Measurements from ENCODE around the gene UTS2B.

UTS2B gene

DNA sequence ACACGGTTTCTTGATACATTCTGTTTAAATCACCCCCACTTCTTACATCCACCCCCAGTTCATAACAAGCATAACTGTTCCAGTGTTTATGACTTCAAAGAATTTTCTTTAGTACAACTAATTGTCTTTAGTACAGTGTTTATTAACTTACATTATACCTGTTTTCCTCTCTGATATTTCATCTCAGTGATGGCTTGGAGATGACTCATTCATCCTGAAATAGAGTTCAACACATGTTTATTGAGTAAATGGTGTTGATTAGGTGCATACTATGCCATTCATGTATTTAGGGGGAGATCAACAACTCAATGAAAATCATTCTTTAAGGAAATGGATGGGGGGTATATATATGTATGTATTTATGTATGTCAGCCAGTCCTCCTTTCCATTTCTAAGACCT, 21.7 kb upstream of the UTS2B start:
- no peak for DNase-seq (ENCODE audit: low read depth in 2 of 2)

DNA sequence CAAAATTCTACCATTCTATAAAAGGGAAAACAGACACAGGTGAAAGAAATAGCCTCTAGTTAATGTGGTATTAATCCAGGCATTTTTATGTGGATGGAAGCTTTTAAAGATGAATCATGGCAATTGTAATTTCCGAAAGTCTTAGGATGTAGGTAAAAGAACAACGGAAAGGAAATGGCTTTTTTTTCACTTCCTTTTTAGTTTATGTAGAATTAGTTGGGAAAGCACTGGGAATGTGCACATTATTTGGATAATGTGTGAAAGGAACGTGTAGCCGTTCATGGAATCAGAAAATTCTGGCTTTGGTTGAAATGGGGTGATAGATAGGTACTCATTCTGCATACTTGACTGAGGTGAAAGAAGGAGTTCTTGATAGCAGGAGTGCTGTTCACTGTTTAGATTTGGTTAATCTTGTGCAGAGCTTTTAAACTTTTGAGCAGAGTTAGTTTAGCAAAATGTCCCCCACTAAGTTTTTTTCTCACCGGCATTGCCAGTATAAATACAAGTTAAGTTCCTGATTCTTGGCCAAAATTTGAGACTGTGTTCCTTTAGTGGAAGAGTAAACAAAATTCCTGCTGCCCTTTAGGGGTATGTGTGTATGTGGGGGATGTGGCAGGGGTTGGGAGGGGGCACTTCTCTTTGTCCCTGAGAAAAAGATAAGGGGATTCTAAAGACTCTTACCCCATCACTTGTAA, 20.2 kb upstream of the UTS2B start:
- no peak for DNase-seq (ENCODE audit: low read depth in 2 of 2)

DNA sequence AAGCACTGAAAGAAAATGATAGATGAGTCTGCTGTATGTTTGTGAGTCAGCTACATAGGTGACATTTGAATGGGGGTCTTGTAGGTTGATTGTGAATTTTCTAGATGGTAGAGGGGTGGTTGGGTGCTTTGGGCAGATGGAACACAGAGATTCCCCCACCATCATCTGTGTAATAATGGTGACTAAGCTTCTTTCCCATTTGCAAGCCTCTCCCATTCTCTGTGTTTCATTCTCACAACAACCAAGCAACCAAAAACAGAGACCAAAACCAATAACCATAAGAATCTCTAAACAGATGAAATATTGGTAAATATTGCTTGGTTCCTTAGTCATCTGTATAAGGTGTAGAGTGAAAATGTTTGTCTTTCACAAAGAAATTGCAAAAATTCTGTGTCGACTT, 17.8 kb upstream of the UTS2B start:
- no peak for DNase-seq (ENCODE audit: low read depth in 2 of 2)

DNA sequence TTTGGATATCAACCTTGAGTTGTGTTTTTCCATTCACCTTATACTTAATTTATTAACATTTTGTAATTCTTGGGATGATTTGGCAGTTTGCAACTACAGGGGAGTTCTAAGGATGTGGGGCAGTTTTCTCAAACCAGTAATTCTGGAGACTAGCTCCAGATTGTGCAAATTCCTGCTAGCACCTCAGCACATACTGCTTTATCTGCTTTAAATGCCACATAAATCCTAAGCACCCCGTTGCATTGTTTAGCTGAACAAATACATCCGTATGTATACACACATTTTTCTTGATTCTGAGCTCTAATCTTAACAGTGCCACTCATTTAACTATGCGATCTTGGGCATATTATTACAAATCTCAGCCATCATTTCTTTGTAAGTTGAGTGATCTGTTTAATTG, 16.9 kb upstream of the UTS2B start:
- no peak for DNase-seq (ENCODE audit: low read depth in 2 of 2)

DNA sequence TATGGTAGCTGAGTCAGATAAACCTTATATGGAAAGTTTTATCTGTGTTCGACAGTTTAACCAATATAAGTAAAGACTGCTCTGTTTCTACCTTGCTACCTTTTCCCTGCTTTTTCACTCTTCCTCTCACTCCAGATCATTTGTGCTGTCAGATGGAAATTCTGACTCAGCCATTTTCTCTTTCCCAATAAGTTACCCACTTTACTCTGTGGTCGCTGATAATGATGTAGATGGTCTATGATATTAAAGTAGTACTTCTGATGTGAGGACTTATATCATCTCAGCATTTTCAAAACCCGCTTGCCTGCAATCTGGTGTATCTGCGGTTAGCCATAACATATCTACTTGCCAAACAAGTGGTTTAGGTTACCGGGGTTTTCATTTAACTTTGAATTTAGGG, 15.0 kb upstream of the UTS2B start:
- DNase-seq (ENCODE audit: low read depth in 2 of 2), result no peak

DNA sequence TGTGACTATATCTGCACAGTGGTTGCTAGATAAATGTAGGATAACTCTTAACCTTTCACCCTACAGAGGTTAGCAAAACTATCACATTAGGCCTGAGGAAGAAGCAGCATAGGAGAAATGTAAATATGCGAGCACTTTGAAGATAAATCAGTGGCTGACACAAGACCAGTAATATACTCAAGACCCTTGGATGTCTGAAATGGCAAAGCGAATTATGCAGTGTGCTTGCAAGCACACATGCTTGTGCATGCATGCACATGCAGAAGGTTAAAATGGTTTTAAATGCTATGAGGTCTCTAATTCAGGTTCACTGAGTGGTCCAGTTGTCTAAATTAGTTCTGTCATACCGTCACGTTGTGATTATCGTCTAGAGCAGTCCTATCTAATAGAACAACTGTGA, 13.6 kb upstream of the UTS2B start:
- no peak for DNase-seq (ENCODE audit: low read depth in 2 of 2)

DNA sequence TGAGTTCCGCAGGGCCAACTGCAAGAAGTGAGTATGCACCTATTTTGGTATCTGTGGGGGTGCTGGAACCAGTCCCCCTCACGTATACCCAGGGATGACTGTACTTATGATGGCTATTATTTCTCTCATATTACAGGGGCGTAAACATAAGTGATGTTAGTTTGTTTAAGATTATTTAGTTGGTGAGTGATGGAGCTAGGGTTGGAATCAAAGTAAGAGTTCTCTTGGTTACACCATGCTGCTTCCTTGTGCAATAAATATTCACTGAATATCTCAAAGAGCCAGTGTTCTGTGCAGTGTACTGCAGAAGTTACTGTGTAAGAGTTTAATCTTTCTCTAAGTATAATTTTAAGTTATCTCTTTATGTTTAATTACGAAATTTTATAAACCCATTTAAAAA, 12.8 kb upstream of the UTS2B start:
- no peak for DNase-seq (ENCODE audit: low read depth in 2 of 2)

DNA sequence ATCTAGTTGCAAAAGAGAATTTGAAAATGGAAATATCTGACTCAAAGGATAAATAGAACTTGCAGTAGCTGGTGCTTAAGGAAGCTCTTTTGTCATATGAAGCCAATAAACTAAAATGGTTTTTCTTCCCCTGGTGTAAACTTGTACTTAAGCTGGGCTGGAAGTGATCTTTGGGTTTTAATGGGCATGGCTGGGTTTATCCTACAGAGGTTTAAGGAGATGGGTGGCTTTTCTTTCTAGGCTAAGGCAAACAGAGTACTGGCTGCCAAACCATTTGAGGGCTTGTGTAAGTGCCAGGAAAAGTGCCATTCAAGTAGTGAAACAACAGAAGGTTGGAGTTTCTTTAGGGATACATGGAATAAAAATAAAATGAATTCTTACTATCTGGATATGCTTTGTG, 12.1 kb upstream of the UTS2B start:
- DNase-seq (ENCODE audit: low read depth in 2 of 2), result no peak

DNA sequence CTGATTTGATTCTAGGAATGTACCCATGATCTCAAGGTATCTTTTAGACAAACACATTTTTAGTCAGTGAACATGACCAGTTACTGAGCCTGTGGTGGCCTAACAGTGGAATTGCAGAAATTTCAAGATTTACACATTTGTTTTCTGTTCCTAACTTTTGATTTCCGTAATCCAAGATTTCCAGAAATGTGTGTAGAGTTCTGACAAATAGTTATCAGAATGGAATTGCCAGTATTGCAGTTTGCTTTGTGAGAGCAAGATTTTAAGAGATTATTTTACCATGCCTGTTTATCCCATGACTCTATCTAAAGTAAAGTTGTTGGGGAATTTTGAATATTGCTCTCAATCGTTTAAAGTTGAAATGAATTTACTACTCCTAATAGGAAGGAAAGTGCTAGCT, 11.7 kb upstream of the UTS2B start:
- no peak for DNase-seq (ENCODE audit: low read depth in 2 of 2)

DNA sequence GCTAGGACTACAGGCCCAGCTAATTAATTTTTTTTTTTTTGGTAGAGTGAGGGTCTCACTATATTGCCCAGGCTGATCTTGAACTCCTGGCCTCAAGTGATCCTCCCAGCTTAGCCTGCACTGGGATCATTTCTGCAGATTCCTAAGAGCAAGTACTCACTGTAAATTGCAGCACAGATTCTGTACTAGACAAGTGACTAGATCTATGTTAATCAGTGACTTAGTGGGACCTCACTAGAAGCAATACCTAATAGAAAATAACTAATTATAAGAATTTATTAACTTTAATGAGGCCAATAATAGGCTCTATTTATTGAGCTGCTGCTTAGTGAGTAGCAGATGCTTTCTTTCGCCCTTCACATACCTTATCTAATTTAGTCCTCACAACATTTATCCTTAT, 10.6 kb upstream of the UTS2B start:
- no peak for DNase-seq (ENCODE audit: low read depth in 2 of 2)

DNA sequence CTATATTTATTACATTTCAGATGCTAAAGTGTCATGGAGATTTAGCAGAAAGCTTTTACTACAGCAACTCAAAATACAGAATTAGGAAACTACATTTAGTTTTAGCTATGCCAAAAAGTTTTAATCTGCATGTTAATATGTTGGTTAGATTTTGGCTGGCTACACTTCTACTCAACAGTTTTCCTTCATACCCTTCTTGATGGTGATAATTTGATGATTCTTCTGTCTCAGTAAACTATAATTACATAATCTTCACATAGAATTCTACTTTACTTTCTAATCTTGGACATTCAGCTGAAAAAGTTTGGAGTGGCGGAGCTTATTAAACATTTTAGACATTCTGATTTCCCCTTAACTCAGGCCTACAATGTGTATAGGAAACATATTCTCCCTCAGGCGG, 10.0 kb upstream of the UTS2B start:
- DNase-seq (ENCODE audit: low read depth in 2 of 2), result no peak

DNA sequence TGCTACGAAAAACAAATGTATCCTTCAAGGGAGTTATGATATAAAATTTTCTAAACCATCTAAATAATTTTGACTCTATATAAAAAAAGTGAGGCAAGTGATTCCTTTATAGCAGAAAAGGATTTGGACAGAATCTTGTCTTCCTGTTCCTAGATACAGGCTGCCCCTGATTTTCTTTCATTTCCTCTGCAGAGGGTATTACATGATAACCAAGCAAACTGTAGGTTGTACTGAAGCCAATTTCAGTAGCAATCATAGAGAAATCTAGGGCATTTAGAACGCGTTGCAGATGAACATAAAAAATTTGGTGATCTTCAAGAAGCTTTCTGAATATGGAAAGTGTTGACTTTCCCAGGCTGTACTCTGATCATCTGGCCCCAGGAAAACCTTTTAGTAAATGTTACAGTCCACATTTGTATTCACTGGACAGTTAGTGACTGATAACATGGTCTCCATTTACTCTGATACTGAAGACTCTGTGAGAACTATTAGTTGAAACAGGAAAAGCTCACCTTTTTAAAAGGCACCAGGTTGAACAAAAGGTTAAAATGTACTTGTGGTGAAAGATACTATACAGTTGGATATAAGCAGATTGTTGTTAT, 9.1 kb upstream of the UTS2B start:
- no peak for DNase-seq (ENCODE audit: low read depth in 2 of 2)

DNA sequence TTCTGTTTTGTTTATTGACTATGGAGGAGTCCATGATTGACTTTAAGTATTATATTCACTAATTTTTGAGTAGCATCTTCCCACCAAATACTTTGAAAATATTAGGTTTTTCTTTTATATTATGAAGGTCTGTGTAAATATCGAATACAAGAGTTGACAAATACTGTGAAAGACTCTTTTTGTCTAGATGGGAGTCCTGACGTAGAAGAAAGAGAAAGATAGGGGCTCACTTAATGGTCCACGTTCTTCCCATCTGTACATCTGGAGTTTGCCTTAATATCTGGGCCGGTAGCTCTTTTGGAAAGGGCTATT, 7.8 kb upstream of the UTS2B start:
- DNase-seq (ENCODE audit: low read depth in 2 of 2), result no peak

DNA sequence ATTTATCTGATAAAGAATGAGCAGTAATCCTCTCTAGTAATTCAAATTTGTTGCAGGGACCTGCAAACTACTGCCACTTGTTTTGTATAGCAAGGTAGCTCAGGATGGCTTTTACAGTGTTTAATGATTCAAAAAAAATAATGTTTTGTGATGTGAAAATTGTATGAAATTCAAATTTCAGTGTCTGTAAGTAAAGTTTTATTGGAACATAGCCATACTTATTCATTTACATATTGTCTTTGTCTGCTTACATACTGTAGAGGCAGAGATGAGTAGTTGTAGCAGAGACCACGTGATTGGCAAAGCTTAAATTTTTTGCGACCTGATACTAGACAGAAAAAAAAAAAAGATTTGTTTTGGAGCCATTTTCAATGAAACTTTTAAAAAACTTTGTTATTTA, 6.5 kb upstream of the UTS2B start:
- no peak for DNase-seq (ENCODE audit: low read depth in 2 of 2)

DNA sequence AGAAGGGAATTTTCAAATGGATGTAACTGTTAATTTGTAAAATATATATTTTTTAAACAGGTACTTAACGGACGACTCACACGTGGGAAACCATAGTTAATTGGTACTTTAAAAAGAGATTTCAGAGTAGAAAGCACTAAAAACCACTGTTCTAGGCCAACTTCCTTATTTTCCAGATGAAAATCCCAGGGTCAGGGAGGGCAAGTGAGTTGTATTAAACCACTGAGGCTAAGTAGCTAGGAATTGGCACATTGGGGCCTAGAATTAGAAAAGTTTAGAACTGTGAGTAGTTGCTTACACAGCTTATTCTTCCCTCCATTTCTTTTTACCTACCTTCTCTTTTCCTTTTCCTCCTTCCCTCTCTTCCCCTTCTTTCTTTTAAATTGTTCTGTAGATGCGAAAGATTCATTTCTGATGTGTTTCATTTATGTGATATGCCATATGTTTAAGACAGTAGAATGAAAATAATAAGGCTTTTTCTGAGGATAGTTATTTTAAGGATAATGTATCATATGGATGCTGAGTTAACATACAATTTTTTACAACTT, 4.1 kb upstream of the UTS2B start:
- DNase-seq (ENCODE audit: low read depth in 2 of 2), result no peak

DNA sequence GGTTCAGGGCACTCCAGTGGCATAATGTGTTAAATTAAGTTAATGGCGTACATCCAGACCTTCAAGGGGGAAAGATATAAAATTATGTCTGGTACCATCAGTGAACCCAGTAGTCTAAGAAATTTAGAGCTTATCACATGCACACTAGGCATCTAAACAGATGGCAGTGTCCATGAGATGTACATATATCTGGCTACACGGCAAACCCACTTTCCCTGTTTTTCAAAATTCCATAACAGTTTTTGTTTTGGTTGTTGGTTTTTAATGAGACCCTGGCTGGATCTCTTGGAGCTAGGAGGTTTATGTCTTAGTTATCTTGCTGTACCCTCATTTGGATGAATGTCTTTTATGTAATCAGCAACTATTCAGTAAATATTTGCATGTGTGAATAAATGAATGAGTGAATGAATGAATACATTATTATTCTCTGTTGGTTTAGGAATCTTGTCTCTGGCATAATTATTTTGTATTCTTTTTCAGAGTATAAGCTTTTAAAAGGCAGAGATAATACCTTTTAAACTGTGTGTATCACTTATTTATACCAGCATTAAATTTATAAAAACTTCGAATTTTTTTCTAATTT, 3.1 kb upstream of the UTS2B start:
- no peak for DNase-seq (ENCODE audit: low read depth in 2 of 2)

DNA sequence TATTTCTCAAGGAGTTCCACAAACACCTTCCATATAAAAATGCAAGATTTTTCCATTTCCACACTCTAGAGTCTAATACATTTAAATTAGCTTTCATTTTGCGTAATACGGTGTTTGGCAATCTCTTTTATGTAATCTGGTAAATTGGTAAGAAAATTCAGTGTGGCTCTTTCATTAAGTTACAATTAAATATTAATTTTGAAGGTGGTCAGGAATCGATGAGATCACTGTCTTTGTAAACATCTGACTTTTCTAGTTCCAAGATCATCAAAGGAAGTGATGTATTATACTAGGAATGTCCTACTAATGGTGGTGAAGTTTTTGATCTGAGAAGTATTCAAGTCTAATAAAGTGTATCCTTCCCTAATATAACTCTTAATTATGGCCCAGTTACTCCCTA, 1.1 kb upstream of the UTS2B start:
- DNase-seq (ENCODE audit: low read depth in 2 of 2), result no peak

DNA sequence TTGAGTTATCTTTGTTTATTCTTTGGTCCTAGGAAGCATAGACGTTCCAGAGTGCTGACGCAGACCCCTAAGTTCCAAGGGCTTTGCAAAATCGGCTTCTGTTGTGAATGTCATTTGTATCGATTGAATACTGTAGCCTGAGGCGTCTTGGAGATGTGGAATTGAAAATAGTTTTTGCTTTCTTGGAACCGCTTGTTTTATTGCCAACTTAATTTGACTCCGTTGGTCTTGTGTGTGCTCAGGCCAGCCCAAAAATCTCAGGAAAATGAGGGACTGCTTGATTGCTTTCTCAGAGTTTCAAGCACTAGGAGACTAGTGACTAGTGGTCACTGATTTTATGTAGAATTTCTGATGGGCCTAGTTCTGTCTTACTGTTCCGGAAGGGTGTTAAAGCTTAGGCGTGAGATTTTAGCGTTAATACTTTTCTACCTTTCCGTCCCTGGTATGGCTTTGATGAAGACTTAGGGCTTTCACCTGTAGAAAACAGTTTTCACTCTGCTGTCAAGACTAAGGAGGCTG, 263 bp upstream of the UTS2B start:
- no peak for DNase-seq (ENCODE audit: low read depth in 2 of 2)

DNA sequence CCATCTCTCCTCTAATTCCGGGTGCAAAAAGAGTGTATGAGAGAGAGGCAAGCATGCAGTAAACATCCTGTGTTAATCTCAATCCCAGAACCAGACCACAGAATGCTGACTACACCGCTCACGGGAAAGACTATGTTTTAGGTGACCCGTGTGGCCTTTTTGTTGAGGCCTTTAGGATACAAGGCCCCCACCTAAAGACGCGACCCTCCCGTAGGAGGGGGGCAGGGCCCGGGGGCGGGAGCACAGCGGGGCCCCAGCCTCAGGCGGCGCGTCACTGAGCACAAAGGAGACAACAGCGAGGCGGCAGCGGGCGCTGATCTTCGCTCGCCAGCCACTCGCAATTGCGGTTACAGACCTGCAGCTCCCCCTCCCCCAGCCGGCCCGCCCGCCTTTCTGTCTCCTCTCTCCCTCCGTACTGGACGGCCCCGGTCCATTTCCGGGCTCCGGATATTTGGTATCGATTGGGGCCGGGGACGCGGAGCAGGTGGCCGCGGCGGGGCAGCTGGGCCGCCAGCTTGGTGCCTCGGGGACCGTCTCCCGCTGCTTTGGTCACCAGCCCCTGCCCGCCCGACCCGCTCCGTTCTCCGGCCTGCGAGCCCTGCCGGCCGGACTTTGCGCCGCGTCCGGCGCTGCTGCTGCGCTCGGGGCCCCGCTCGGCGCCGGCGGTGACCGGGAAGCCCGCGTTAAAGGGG, 1.2 kb downstream of the UTS2B start, which contains the start of gene CCDC50:
TSS of gene CCDC50 (plus strand) at position 433 of the 692 bp plus-strand sequence. CDS start 281 bp downstream, outside the sequence.
- peak in 1 of 2 experiments; percentile 22 for DNase-seq (ENCODE audit: low read depth in 2 of 2)

DNA sequence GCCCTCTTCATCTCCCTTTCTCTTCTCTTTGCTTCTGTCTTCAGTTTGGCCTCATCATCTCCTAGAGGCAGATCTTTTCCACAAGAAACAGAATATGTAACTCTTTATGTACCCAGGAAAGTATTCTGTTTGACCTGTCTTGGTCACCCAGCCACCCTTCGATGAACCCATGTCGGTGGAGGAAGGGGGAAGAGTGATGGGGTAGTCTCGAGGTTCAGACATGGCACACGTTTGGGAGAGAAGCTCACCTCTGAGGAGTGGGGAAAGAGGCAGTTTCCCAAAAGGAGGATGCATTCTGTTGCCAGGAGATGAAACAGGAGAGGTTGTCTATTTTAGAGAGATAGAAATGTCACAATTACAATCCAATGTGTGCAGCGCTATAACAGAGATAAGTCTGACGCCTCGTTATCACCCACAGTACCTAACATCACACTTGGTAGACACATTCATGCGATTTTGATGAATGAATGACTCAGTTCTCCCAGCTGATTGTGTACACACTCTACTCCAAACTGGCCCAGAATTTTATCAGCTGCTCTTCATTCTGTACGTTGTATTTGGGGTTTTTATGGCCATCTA, 1.9 kb downstream of the UTS2B start:
- no peak for DNase-seq (ENCODE audit: low read depth in 2 of 2)

DNA sequence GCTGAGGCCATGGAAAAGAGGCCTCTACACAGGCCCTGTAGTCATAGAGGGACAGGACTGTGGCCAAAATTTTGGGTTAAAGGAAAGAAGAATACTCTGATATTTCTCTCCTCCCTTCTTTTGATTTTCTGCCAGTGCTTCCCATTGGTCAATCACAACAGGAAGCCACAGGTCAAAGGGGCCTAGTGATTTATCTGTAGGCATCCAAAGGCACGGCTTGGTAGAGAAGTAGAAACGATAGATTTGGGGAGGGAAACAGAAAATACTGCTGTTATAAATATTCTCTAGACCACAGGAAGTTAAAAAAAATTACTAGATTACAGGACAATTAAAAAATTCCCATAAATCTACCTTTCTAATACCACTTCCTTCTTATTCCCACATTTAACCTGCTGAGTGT, 2.8 kb downstream of the UTS2B start:
- no peak for DNase-seq (ENCODE audit: low read depth in 2 of 2)

DNA sequence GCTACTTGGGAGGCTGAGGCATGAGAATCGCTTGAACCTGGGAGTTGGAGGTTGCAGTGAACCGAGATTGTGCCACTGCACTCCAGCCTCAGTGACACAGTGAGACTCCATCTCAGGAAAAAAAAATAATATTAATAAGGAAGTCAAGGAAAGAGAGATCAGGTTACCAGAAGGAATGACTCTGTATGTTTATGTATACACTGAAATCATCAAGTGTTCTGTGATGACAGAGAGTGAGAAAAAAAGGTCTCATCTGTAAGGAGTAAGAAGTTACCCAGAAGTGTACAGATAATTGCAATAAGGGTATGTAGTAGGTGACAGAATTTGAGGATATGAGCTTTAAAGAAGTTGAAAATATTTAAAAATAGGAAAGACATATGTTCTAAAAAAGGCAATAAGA, 5.4 kb downstream of the UTS2B start:
- DNase-seq (ENCODE audit: low read depth in 2 of 2), result no peak
